Hindlimb muscle (tissue), 1 donor: Measurements from ENCODE around the gene NFRKB. TPM values are rescaled to one million over a fixed set of nuclear protein-coding genes. Genes with fewer than 3 reads are reported as not detected.

Experiments
- polyA plus RNA-seq: library from polyadenylated mRNA; unstranded; fragments of 120-200 nt; gene quantifications from one replicate; pipeline ENCODE4 v1.2.1, GENCODE V29; 2013; ENCODE audit not compliant: insufficient read length

Gene NFRKB
- polyA plus RNA-seq, 1 donor = 24.1 TPM

Other genes starting within 250 kb of the NFRKB start
- 0.66 TPM for gene TMEM45B, start 79.7 kb downstream of the NFRKB start, polyA plus RNA-seq
- gene PRDM10, start 107.3 kb upstream of the NFRKB start, polyA plus RNA-seq = 5.1 TPM
- gene APLP2, start 174.3 kb upstream of the NFRKB start, polyA plus RNA-seq = 135 TPM